ENCODE measurements around the gene PAFAH1B1.

Gene PAFAH1B1

GRCh38 chr17:2688351-2689342 is 95.2 kb downstream of the PAFAH1B1 start:
- no peaks in the 10 kb centered on the region for H3K27me3 ChIP-seq (ENCODE audit: insufficient read depth, low read length, poor library complexity)
- no peak overlapping the region for H3K4me3 ChIP-seq (ENCODE audit: low read length)
- H2BK15ac ChIP-seq (replicated peaks; ENCODE audit: low read depth): no peak overlapping the region
- no peak overlapping the region for H3K9ac ChIP-seq (ENCODE audit: low read length)
- DNase-seq: peak; percentile 25
- H3K4me2 ChIP-seq (ENCODE audit: low read length): no peak overlapping the region
- H4K8ac ChIP-seq (ENCODE audit: low read depth, low read length): no peak overlapping the region
- H3K79me1 ChIP-seq (ENCODE audit: low read length): no peaks in the 10 kb centered on the region
- no peak overlapping the region for H3K4ac ChIP-seq (ENCODE audit: low read depth, low read length)
- no peak overlapping the region for H3K18ac ChIP-seq (ENCODE audit: low read length)
- H3K4me1 ChIP-seq (ENCODE audit: control insufficient read depth, low read depth, low read length): no peaks in the 10 kb centered on the region
- no peak overlapping the region for H2BK5ac ChIP-seq (ENCODE audit: low read length)
- no peak overlapping the region for H2BK120ac ChIP-seq (ENCODE audit: low read depth, low read length)
- WGBS (ENCODE audit: extremely low coverage, insufficient coverage, low lambda C conversion rate): no CpG with 5 or more reads among the region's 27 CpGs
- no peak overlapping the region for H3K23ac ChIP-seq (ENCODE audit: low read length)
- H3K36me3 ChIP-seq (ENCODE audit: control insufficient read depth, insufficient read depth, low read length): peaks cover 1% of the 10 kb centered on the region
- H3K27ac ChIP-seq (ENCODE audit: low read depth, low read length): no peak overlapping the region
- H4K5ac ChIP-seq (ENCODE audit: low read length): no peak overlapping the region
- H3K79me2 ChIP-seq (ENCODE audit: control insufficient read depth, insufficient read depth, low read length): no peaks in the 10 kb centered on the region
- H3K56ac ChIP-seq (ENCODE audit: low read length): no peak overlapping the region
- no peak overlapping the region for H2AK5ac ChIP-seq (ENCODE audit: low read length)

- no peak overlapping the region for H2BK120ac ChIP-seq (ENCODE audit: low read depth, low read length)
- H3K27ac ChIP-seq (ENCODE audit: low read depth, low read length): no peak overlapping the region
- H4K5ac ChIP-seq (ENCODE audit: low read length): no peak overlapping the region
- no CpG with 5 or more reads among the region's 40 CpGs for WGBS (ENCODE audit: extremely low coverage, insufficient coverage, low lambda C conversion rate)
- H4K8ac ChIP-seq (ENCODE audit: low read depth, low read length): no peak overlapping the region
- H3K18ac ChIP-seq (ENCODE audit: low read length): no peak overlapping the region
- no peaks in the 10 kb centered on the region for H3K27me3 ChIP-seq (ENCODE audit: insufficient read depth, low read length, poor library complexity)
- no peak overlapping the region for H3K4me2 ChIP-seq (ENCODE audit: low read length)
- no peak overlapping the region for H2BK5ac ChIP-seq (ENCODE audit: low read length)
- H3K4ac ChIP-seq (ENCODE audit: low read depth, low read length): no peak overlapping the region
- no peak for DNase-seq
- no peak overlapping the region for H3K56ac ChIP-seq (ENCODE audit: low read length)
- H3K4me1 ChIP-seq (ENCODE audit: control insufficient read depth, low read depth, low read length): no peaks in the 10 kb centered on the region
- H3K79me2 ChIP-seq (ENCODE audit: control insufficient read depth, insufficient read depth, low read length): no peaks in the 10 kb centered on the region
- H3K79me1 ChIP-seq (ENCODE audit: low read length): no peaks in the 10 kb centered on the region
- H3K23ac ChIP-seq (ENCODE audit: low read length): no peak overlapping the region
- H2AK5ac ChIP-seq (ENCODE audit: low read length): no peak overlapping the region
- H3K4me3 ChIP-seq (ENCODE audit: low read length): no peak overlapping the region
- H3K9ac ChIP-seq (ENCODE audit: low read length): no peak overlapping the region
- H3K36me3 ChIP-seq (ENCODE audit: control insufficient read depth, insufficient read depth, low read length): no peaks in the 10 kb centered on the region
- no peak overlapping the region for H2BK15ac ChIP-seq (replicated peaks; ENCODE audit: low read depth)
Observed at GRCh38 chr17:2689411-2690164, 96.1 kb downstream of the PAFAH1B1 start.

- H4K5ac ChIP-seq (ENCODE audit: low read length): no peak overlapping the region
- no peaks in the 10 kb centered on the region for H3K36me3 ChIP-seq (ENCODE audit: control insufficient read depth, insufficient read depth, low read length)
- no peaks in the 10 kb centered on the region for H3K79me2 ChIP-seq (ENCODE audit: control insufficient read depth, insufficient read depth, low read length)
- no peak overlapping the region for H3K27ac ChIP-seq (ENCODE audit: low read depth, low read length)
- no peak overlapping the region for H4K8ac ChIP-seq (ENCODE audit: low read depth, low read length)
- no peak overlapping the region for H3K23ac ChIP-seq (ENCODE audit: low read length)
- no peak overlapping the region for H2BK15ac ChIP-seq (replicated peaks; ENCODE audit: low read depth)
- no peak overlapping the region for H3K4me2 ChIP-seq (ENCODE audit: low read length)
- H3K27me3 ChIP-seq (ENCODE audit: insufficient read depth, low read length, poor library complexity): no peaks in the 10 kb centered on the region
- H2BK5ac ChIP-seq (ENCODE audit: low read length): no peak overlapping the region
- no peak for DNase-seq
- no peak overlapping the region for H3K4me3 ChIP-seq (ENCODE audit: low read length)
- no peak overlapping the region for H3K18ac ChIP-seq (ENCODE audit: low read length)
- no peak overlapping the region for H2BK120ac ChIP-seq (ENCODE audit: low read depth, low read length)
- H3K4ac ChIP-seq (ENCODE audit: low read depth, low read length): no peak overlapping the region
- WGBS (ENCODE audit: extremely low coverage, insufficient coverage, low lambda C conversion rate): no CpG with 5 or more reads among the region's 55 CpGs
- H3K4me1 ChIP-seq (ENCODE audit: control insufficient read depth, low read depth, low read length): no peaks in the 10 kb centered on the region
- H3K9ac ChIP-seq (ENCODE audit: low read length): no peak overlapping the region
- H3K56ac ChIP-seq (ENCODE audit: low read length): no peak overlapping the region
- H3K79me1 ChIP-seq (ENCODE audit: low read length): no peaks in the 10 kb centered on the region
- H2AK5ac ChIP-seq (ENCODE audit: low read length): no peak overlapping the region
Observed at GRCh38 chr17:2690165-2691068, 97.0 kb downstream of the PAFAH1B1 start.

GRCh38 chr17:2691069-2691871 is 97.8 kb downstream of the PAFAH1B1 start:
- Histone ChIP-seq H3K4ac (ENCODE audit: low read depth, low read length) (no peak overlapping the region), H3K4me3 (ENCODE audit: low read length) (no peak overlapping the region), H3K23ac (ENCODE audit: low read length) (no peak overlapping the region), H4K5ac (ENCODE audit: low read length) (no peak overlapping the region), H3K4me2 (ENCODE audit: low read length) (no peak overlapping the region), H3K79me2 (ENCODE audit: control insufficient read depth, insufficient read depth, low read length) (no peaks in the 10 kb centered on the region), H3K27ac (ENCODE audit: low read depth, low read length) (no peak overlapping the region), H2BK15ac (replicated peaks; ENCODE audit: low read depth) (no peak overlapping the region), H2BK5ac (ENCODE audit: low read length) (no peak overlapping the region), H3K56ac (ENCODE audit: low read length) (no peak overlapping the region), H4K8ac (ENCODE audit: low read depth, low read length) (no peak overlapping the region), H3K36me3 (ENCODE audit: control insufficient read depth, insufficient read depth, low read length) (no peaks in the 10 kb centered on the region), H3K4me1 (ENCODE audit: control insufficient read depth, low read depth, low read length) (no peaks in the 10 kb centered on the region), H2BK120ac (ENCODE audit: low read depth, low read length) (no peak overlapping the region), H3K9ac (ENCODE audit: low read length) (no peak overlapping the region), H2AK5ac (ENCODE audit: low read length) (no peak overlapping the region), H3K79me1 (ENCODE audit: low read length) (no peaks in the 10 kb centered on the region), H3K27me3 (ENCODE audit: insufficient read depth, low read length, poor library complexity) (no peaks in the 10 kb centered on the region), H3K18ac (ENCODE audit: low read length) (no peak overlapping the region)
- WGBS (ENCODE audit: extremely low coverage, insufficient coverage, low lambda C conversion rate): no CpG with 5 or more reads among the region's 62 CpGs
- no peak for DNase-seq

Measured in mesendoderm (in vitro differentiated cells).